SK-N-DZ (cell line): ENCODE measurements around the gene KRTAP10-1.
"Not testable (repeated sequence)": the region's sequence is repeated elsewhere in the genome, so short reads cannot be mapped to it uniquely, and the experiment has no call there.

Source experiments
- DNase-seq: peaks from one replicate; pipeline ENCODE4 v3.0.0-alpha.2; 2015; ENCODE audit warnings: low spot score

The KRTAP10-1 gene

GRCh38 chr21:44571296-44571695 is 31.3 kb upstream of the KRTAP10-1 start:
- no peak for DNase-seq

- DNase-seq, result no peak
These were observed 30.0 kb upstream of the KRTAP10-1 start for GRCh38 chr21:44569861-44570517.

GRCh38 chr21:44568667-44569556 is 28.9 kb upstream of the KRTAP10-1 start:
- DNase-seq, result no peak

GRCh38 chr21:44568261-44568660 is 28.3 kb upstream of the KRTAP10-1 start:
- DNase-seq, result no peak

GRCh38 chr21:44567481-44568171 is 27.6 kb upstream of the KRTAP10-1 start:
- DNase-seq, result no peak

- DNase-seq, result no peak
These were observed 26.4 kb upstream of the KRTAP10-1 start for GRCh38 chr21:44566403-44566802.

- DNase-seq, result no peak
These were observed 25.0 kb upstream of the KRTAP10-1 start for GRCh38 chr21:44564886-44565598.

- DNase-seq, result no peak
These were observed 24.1 kb upstream of the KRTAP10-1 start for GRCh38 chr21:44564099-44564498.

GRCh38 chr21:44558695-44559094 is 18.7 kb upstream of the KRTAP10-1 start, which contains the start of gene KRTAP10-3:
Gene KRTAP10-3, minus strand, starts transcription at chr21:44558795. Its CDS starts 80 bp downstream, at chr21:44558715.
- no peak for DNase-seq

- not testable (repeated sequence) for DNase-seq
These were observed 18.3 kb upstream of the KRTAP10-1 start for GRCh38 chr21:44558329-44558675.

GRCh38 chr21:44557491-44558328 is 17.7 kb upstream of the KRTAP10-1 start:
- no peak for DNase-seq

GRCh38 chr21:44556879-44557278 is 16.9 kb upstream of the KRTAP10-1 start:
- DNase-seq, result no peak

- DNase-seq, result no peak
These were observed 15.3 kb upstream of the KRTAP10-1 start for GRCh38 chr21:44555200-44555875.

- DNase-seq, result no peak
These were observed 12.7 kb upstream of the KRTAP10-1 start for GRCh38 chr21:44552681-44553080.

GRCh38 chr21:44552136-44552535 is 12.1 kb upstream of the KRTAP10-1 start:
- DNase-seq, result no peak

- DNase-seq, result no peak
These were observed 11.5 kb upstream of the KRTAP10-1 start, which contains the start of gene KRTAP10-2 for GRCh38 chr21:44551340-44551961. Gene KRTAP10-2, minus strand, starts transcription at chr21:44551505. Its CDS starts 47 bp downstream, at chr21:44551458.

- DNase-seq, result no peak
These were observed 10.8 kb upstream of the KRTAP10-1 start for GRCh38 chr21:44550807-44551206.

GRCh38 chr21:44550285-44550684 is 10.3 kb upstream of the KRTAP10-1 start:
- DNase-seq, result not testable (repeated sequence)

GRCh38 chr21:44549525-44550211 is 9.7 kb upstream of the KRTAP10-1 start:
- DNase-seq, result no peak
